ENCODE results near the gene ZNF532.

ZNF532 gene

GRCh38 chr18:58979615-58980014 lies 114.9 kb downstream of the ZNF532 start:
- no peak overlapping the region for H4K91ac ChIP-seq (ENCODE audit: low read depth, low read length)

DNA sequence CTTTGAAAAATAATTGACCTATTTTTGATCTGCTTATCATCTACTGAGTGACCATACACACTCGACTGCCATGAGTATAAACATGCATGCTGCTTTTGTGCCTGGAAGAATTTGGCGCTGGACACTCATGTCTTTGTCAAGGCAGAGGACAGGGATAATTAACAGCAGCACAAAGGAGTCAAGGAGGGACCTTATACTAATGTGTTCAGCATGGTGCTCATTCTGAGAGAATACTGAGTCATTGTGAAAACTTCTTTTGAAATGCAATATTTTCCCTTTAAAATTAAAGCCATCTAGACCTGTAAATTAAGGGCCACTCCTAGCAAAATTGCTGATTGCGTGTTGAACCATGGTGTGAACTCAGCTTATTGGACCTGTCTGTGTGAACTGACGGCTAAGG lies 116.3 kb downstream of the ZNF532 start:
- H3K14ac ChIP-seq (ENCODE audit: low read length), result no peak overlapping the region
- WGBS (ENCODE audit: extremely low coverage, insufficient coverage, insufficient read length), result no CpG with 5 or more reads among the region's 4 CpGs

More at GRCh38 chr18:58979615-58980014, 114.9 kb downstream of the ZNF532 start:
- no peaks in the 10 kb centered on the region for H3K27me3 ChIP-seq (ENCODE audit: insufficient read depth, low read length)
- H2BK5ac ChIP-seq (ENCODE audit: low read depth, low read length, poor library complexity), result no peak overlapping the region
- H3K9ac ChIP-seq (ENCODE audit: low read length), result no peak overlapping the region
- no CpG with 5 or more reads among the region's 6 CpGs for WGBS (ENCODE audit: extremely low coverage, insufficient coverage, insufficient read length)
- no peak overlapping the region for H3K4me2 ChIP-seq (ENCODE audit: low read length)
- H2BK12ac ChIP-seq (ENCODE audit: low read length), result no peak overlapping the region
- no peak overlapping the region for H3K4ac ChIP-seq (ENCODE audit: low read depth, low read length)
- H3K9me3 ChIP-seq (ENCODE audit: insufficient read depth, low read depth, low read length), result peaks cover 3% of the 10 kb centered on the region
- no peak overlapping the region for H4K8ac ChIP-seq (ENCODE audit: low read depth, low read length)
- H3K14ac ChIP-seq (ENCODE audit: low read length), result no peak overlapping the region
- no peak overlapping the region for H3K27ac ChIP-seq (ENCODE audit: low read depth, low read length)
- no peak overlapping the region for H3K18ac ChIP-seq (ENCODE audit: low read length)
- H2AK5ac ChIP-seq (ENCODE audit: low read length), result no peak overlapping the region
- no peaks in the 10 kb centered on the region for H3K79me2 ChIP-seq (ENCODE audit: control insufficient read depth, insufficient read depth, low read length, poor library complexity)
- DNase-seq, result no peak
- H4K12ac ChIP-seq (ENCODE audit: low read depth, low read length), result no peak overlapping the region
- H3K4me3 ChIP-seq (ENCODE audit: low read depth, low read length), result no peak overlapping the region
- no peak overlapping the region for H3K23ac ChIP-seq (ENCODE audit: low read length)
- H2BK120ac ChIP-seq (ENCODE audit: insufficient read depth, low read length, poor library complexity), result no peak overlapping the region
- H2AFZ ChIP-seq (ENCODE audit: insufficient read depth, low read length, poor library complexity), result no peak overlapping the region
- peaks cover 31 to 50% of the 10 kb centered on the region in 2 experiments for H3K36me3 ChIP-seq (ENCODE audit: control insufficient read depth in 1 of 2, insufficient read depth in 2 of 2, low read length in 2 of 2)
- H3K4me1 ChIP-seq (ENCODE audit: control insufficient read depth in 1 of 2, insufficient read depth in 2 of 2, low read length in 2 of 2), result peaks cover 2 to 6% of the 10 kb centered on the region in 2 experiments
- peaks cover 2% of the 10 kb centered on the region for H3K79me1 ChIP-seq (ENCODE audit: low read length)

GRCh38 chr18:58983260-58984155 lies 118.8 kb downstream of the ZNF532 start:
- Histone ChIP-seq H2BK5ac (ENCODE audit: low read depth, low read length, poor library complexity) (no peak overlapping the region), H4K12ac (ENCODE audit: low read depth, low read length) (no peak overlapping the region), H2BK12ac (ENCODE audit: low read length) (no peak overlapping the region), H3K4me3 (ENCODE audit: low read depth, low read length) (no peak overlapping the region), H3K36me3 (ENCODE audit: control insufficient read depth in 1 of 2, insufficient read depth in 2 of 2, low read length in 2 of 2) (peaks cover 24 to 42% of the 10 kb centered on the region in 2 experiments), H2BK120ac (ENCODE audit: insufficient read depth, low read length, poor library complexity) (no peak overlapping the region), H3K9ac (ENCODE audit: low read length) (no peak overlapping the region), H3K9me3 (ENCODE audit: insufficient read depth, low read depth, low read length) (peaks cover 3% of the 10 kb centered on the region), H3K27me3 (ENCODE audit: insufficient read depth, low read length) (no peaks in the 10 kb centered on the region), H3K4me2 (ENCODE audit: low read length) (no peak overlapping the region), H3K79me1 (ENCODE audit: low read length) (no peaks in the 10 kb centered on the region), H3K14ac (ENCODE audit: low read length) (no peak overlapping the region), H3K27ac (ENCODE audit: low read depth, low read length) (no peak overlapping the region), H3K18ac (ENCODE audit: low read length) (no peak overlapping the region), H3K4me1 (ENCODE audit: control insufficient read depth in 1 of 2, insufficient read depth in 2 of 2, low read length in 2 of 2) (peaks cover 2 to 6% of the 10 kb centered on the region in 2 experiments), H4K91ac (ENCODE audit: low read depth, low read length) (no peak overlapping the region), H4K8ac (ENCODE audit: low read depth, low read length) (no peak overlapping the region), H3K23ac (ENCODE audit: low read length) (no peak overlapping the region), H2AFZ (ENCODE audit: insufficient read depth, low read length, poor library complexity) (no peak overlapping the region), H3K4ac (ENCODE audit: low read depth, low read length) (no peak overlapping the region), H3K79me2 (ENCODE audit: control insufficient read depth, insufficient read depth, low read length, poor library complexity) (no peaks in the 10 kb centered on the region), H2AK5ac (ENCODE audit: low read length) (no peak overlapping the region)
- WGBS (ENCODE audit: extremely low coverage, insufficient coverage, insufficient read length), result no CpG with 5 or more reads among the region's 17 CpGs
- DNase-seq, result no peak

More for the DNA sequence above, 116.3 kb downstream of the ZNF532 start:
- Histone ChIP-seq H4K91ac (ENCODE audit: low read depth, low read length) (no peak overlapping the region), H4K8ac (ENCODE audit: low read depth, low read length) (no peak overlapping the region), H3K79me1 (ENCODE audit: low read length) (peaks cover 2% of the 10 kb centered on the region), H4K12ac (ENCODE audit: low read depth, low read length) (no peak overlapping the region), H3K9ac (ENCODE audit: low read length) (no peak overlapping the region), H3K4me1 (ENCODE audit: control insufficient read depth in 1 of 2, insufficient read depth in 2 of 2, low read length in 2 of 2) (peaks cover 2 to 6% of the 10 kb centered on the region in 2 experiments), H3K36me3 (ENCODE audit: control insufficient read depth in 1 of 2, insufficient read depth in 2 of 2, low read length in 2 of 2) (peaks cover 28 to 45% of the 10 kb centered on the region in 2 experiments), H3K23ac (ENCODE audit: low read length) (no peak overlapping the region), H2AFZ (ENCODE audit: insufficient read depth, low read length, poor library complexity) (no peak overlapping the region), H3K27ac (ENCODE audit: low read depth, low read length) (no peak overlapping the region), H2BK120ac (ENCODE audit: insufficient read depth, low read length, poor library complexity) (no peak overlapping the region), H2BK5ac (ENCODE audit: low read depth, low read length, poor library complexity) (no peak overlapping the region), H3K79me2 (ENCODE audit: control insufficient read depth, insufficient read depth, low read length, poor library complexity) (no peaks in the 10 kb centered on the region), H3K27me3 (ENCODE audit: insufficient read depth, low read length) (no peaks in the 10 kb centered on the region), H3K9me3 (ENCODE audit: insufficient read depth, low read depth, low read length) (peaks cover 3% of the 10 kb centered on the region), H3K4me3 (ENCODE audit: low read depth, low read length) (no peak overlapping the region), H3K4me2 (ENCODE audit: low read length) (no peak overlapping the region), H3K18ac (ENCODE audit: low read length) (no peak overlapping the region), H2BK12ac (ENCODE audit: low read length) (no peak overlapping the region), H2AK5ac (ENCODE audit: low read length) (no peak overlapping the region), H3K4ac (ENCODE audit: low read depth, low read length) (no peak overlapping the region)
- no peak for DNase-seq

DNA sequence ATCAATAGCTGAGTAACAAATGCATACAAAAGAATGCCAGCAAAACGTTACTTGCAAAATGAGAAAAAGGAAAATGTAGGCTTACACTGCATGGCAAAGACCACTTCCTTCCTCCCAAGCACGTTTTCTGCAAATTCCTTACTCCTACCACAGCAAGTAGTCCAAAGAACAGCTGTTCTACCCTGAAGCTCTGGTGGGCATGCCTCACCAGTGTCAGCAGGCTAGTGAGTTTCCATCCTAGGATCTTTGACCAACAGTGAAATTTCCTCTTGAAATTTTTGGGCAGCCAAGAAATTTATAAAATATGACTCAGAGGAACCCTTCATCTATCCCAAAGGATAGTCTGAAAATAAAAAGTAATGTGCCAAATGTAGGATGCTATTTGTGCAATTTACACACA lies 123.9 kb downstream of the ZNF532 start:
- Histone ChIP-seq H3K79me1 (ENCODE audit: low read length) (no peaks in the 10 kb centered on the region), H3K36me3 (ENCODE audit: control insufficient read depth in 1 of 2, insufficient read depth in 2 of 2, low read length in 2 of 2) (peaks cover 0 to 4% of the 10 kb centered on the region in 2 experiments), H4K91ac (ENCODE audit: low read depth, low read length) (no peak overlapping the region), H3K9ac (ENCODE audit: low read length) (no peak overlapping the region), H3K23ac (ENCODE audit: low read length) (no peak overlapping the region), H3K4me3 (ENCODE audit: low read depth, low read length) (no peak overlapping the region), H3K27ac (ENCODE audit: low read depth, low read length) (no peak overlapping the region), H3K14ac (ENCODE audit: low read length) (no peak overlapping the region), H3K4ac (ENCODE audit: low read depth, low read length) (no peak overlapping the region), H2BK12ac (ENCODE audit: low read length) (no peak overlapping the region), H2AFZ (ENCODE audit: insufficient read depth, low read length, poor library complexity) (no peak overlapping the region), H3K4me1 (ENCODE audit: control insufficient read depth in 1 of 2, insufficient read depth in 2 of 2, low read length in 2 of 2) (peaks cover 0 to 1% of the 10 kb centered on the region in 2 experiments), H3K18ac (ENCODE audit: low read length) (no peak overlapping the region), H4K8ac (ENCODE audit: low read depth, low read length) (no peak overlapping the region), H3K4me2 (ENCODE audit: low read length) (no peak overlapping the region), H3K79me2 (ENCODE audit: control insufficient read depth, insufficient read depth, low read length, poor library complexity) (no peaks in the 10 kb centered on the region), H2AK5ac (ENCODE audit: low read length) (no peak overlapping the region), H2BK5ac (ENCODE audit: low read depth, low read length, poor library complexity) (no peak overlapping the region), H3K9me3 (ENCODE audit: insufficient read depth, low read depth, low read length) (no peaks in the 10 kb centered on the region), H2BK120ac (ENCODE audit: insufficient read depth, low read length, poor library complexity) (no peak overlapping the region), H4K12ac (ENCODE audit: low read depth, low read length) (no peak overlapping the region), H3K27me3 (ENCODE audit: insufficient read depth, low read length) (no peaks in the 10 kb centered on the region)
- WGBS (ENCODE audit: extremely low coverage, insufficient coverage, insufficient read length), result no CpG with 5 or more reads among the region's 2 CpGs
- DNase-seq, result no peak
